NB4 (cell line): Measurements from ENCODE around the gene RALY.
A peak's percentile ranks its signal among the peaks of the same experiment; 100 is the strongest.

Experiments used
- DNase-seq: peaks from one replicate; pipeline ENCODE4 v3.0.0; 2010; ENCODE audit warnings: low read depth
- H3K4me3 ChIP-seq: one replicate; pipeline ENCODE4 v1.5.1; 2011; ENCODE audit warnings: mild to moderate bottlenecking, low read depth, low read length, moderate library complexity
- CTCF ChIP-seq: IDR thresholded peaks from one replicate; pipeline ENCODE4 v1.5.1; 2012; ENCODE audit warnings: low read depth, low read length
- MAX ChIP-seq: IDR thresholded peaks from 2 replicates; pipeline ENCODE4 v1.6.1; 2011; ENCODE audit warnings: low read depth, low read length
- MYC ChIP-seq: IDR thresholded peaks from 2 replicates; pipeline ENCODE4 v1.6.1; 2011; ENCODE audit warnings: low read depth, low read length
- POLR2A ChIP-seq: IDR thresholded peaks from 2 replicates; pipeline ENCODE4 v1.6.1; 2011; ENCODE audit warnings: mild to moderate bottlenecking; ENCODE audit not compliant: insufficient read length; ENCODE audit errors: extremely low read depth

The RALY gene

GRCh38 chr20:33993576-33994221 lies at the start of gene RALY:
Gene RALY (plus strand): TSS chr20:33993911. CDS start chr20:34072075, 78,164 bp downstream.
- H3K4me3 ChIP-seq = peak within 1 kb of the TSS; percentile 89
- DNase-seq = peak; percentile 99
- peak; percentile 86 for TF ChIP-seq MAX
- 0 out of 2 replicates have a peak, but pooled peaks have one; percentile 67 for TF ChIP-seq MYC
- TF ChIP-seq CTCF = no peak
- peak; percentile 95 for TF ChIP-seq POLR2A

- no peak overlapping the region for H3K4me3 ChIP-seq
- DNase-seq = no peak
Observed at GRCh38 chr20:33944914-33945313, 48.8 kb upstream of the RALY start.

GRCh38 chr20:33945391-33946081 lies 48.2 kb upstream of the RALY start:
- TF ChIP-seq MAX (no peak), POLR2A (no peak), MYC (no peak), CTCF (no peak)
- H3K4me3 ChIP-seq = no peak overlapping the region
- peak; percentile 64 for DNase-seq

More at GRCh38 chr20:33944914-33945313, 48.8 kb upstream of the RALY start:
- TF ChIP-seq CTCF (no peak), POLR2A (no peak), MYC (no peak), MAX (no peak)

- H3K4me3 ChIP-seq = no peak overlapping the region
- DNase-seq = peak; percentile 91
- TF ChIP-seq CTCF (peak; percentile 97), POLR2A (no peak), MAX (peak; percentile 57; the same call in 1 of the 2 replicates)
Observed at GRCh38 chr20:33947709-33948295, 45.9 kb upstream of the RALY start.

GRCh38 chr20:33948480-33948879 lies 45.2 kb upstream of the RALY start:
- TF ChIP-seq CTCF (no peak), MAX (no peak), POLR2A (no peak), MYC (no peak)
- no peak overlapping the region for H3K4me3 ChIP-seq
- DNase-seq = no peak
